Activated CD4-positive, alpha-beta T cell treated with anti-CD3 and anti-CD28 coated beads for 36 hours (primary cell): Measurements from ENCODE around the gene SV2C. TPM values are rescaled to one million over a fixed set of nuclear protein-coding genes. Genes with fewer than 3 reads are reported as not detected.
A peak's percentile ranks its signal among the peaks of the same experiment; 100 is the strongest.
"Not testable (repeated sequence)": the region's sequence is repeated elsewhere in the genome, so short reads cannot be mapped to it uniquely, and the experiment has no call there.

Experiments used
- ATAC-seq: fragments of 200-7000 bp; cut with Tn5 transposase; one replicate; pipeline ENCODE4 v1.10.0; 2021; ENCODE audit warnings: mild to moderate bottlenecking, moderate library complexity
- CTCF ChIA-PET: fragments of 350-600 bp; sonication (Branson Sonifier 250); formaldehyde crosslinking; loops from one replicate; lab custom pipeline; 2021; ENCODE audit warnings: antibody characterized with exemption; lab: Charles Lee
- POLR2A ChIA-PET: fragments of 350-600 bp; sonication (Branson Sonifier 250); formaldehyde crosslinking; loops from one replicate; lab custom pipeline; 2021; ENCODE audit warnings: antibody characterized with exemption, inconsistent platforms; lab: Charles Lee
- DNase-seq: peaks from one replicate; pipeline ENCODE4 v3.0.0-alpha.2; 2020
- H3K27ac Mint-ChIP-seq: one replicate; pipeline ENCODE4 v1.8.0; 2021; ENCODE audit warnings: mixed read lengths
- H3K27me3 Mint-ChIP-seq: one replicate; pipeline ENCODE4 v1.8.0; 2021; ENCODE audit warnings: mixed read lengths
- H3K36me3 Mint-ChIP-seq: one replicate; pipeline ENCODE4 v1.8.0; 2021; ENCODE audit warnings: low read depth, mixed read lengths
- H3K4me1 Mint-ChIP-seq: one replicate; pipeline ENCODE4 v1.8.0; 2021; ENCODE audit warnings: mixed read lengths
- H3K4me3 Mint-ChIP-seq: one replicate; pipeline ENCODE4 v1.8.0; 2021; ENCODE audit warnings: mild to moderate bottlenecking, moderate library complexity, mixed read lengths
- H3K9me3 Mint-ChIP-seq: one replicate; pipeline ENCODE4 v1.8.0; 2021; ENCODE audit warnings: low read depth, mixed read lengths
- intact Hi-C, 2 experiments: fragments of 100-400 bp; cut with DNase I in 1 of 2; cut with micrococcal nuclease in 1 of 2; formaldehyde crosslinking; loops; one replicate each; pipeline versions ENCODE4 v1.14.2 to v1.15.1; 2022 to 2024; cut with DNase I, micrococcal nuclease
- total RNA-seq, 2 experiments: library from RNA; stranded (reverse); gene quantifications; one replicate each; pipeline ENCODE4 v1.2.3, GENCODE V29; 2021

Gene SV2C
- total RNA-seq, 2 experiments from 2014 or later, result 0.02 TPM; not detected in 1

- H3K27me3 Mint-ChIP-seq, result no peaks in the 10 kb centered on the region
- H3K9me3 Mint-ChIP-seq, result peaks cover 7% of the 10 kb centered on the region
- peak overlapping the region; percentile 5 for H3K4me3 Mint-ChIP-seq
- peak; percentile 82 for ATAC-seq
- ChIA-PET CTCF (interaction anchor here (0.6 to 1.7 kb wide), 8 partner anchors 11 to 989 kb away, joined by 3 to 6 read pairs (median 3); partner anchors contain the start of gene HMGCR), POLR2A (no interaction called here)
- peaks cover 53% of the 10 kb centered on the region for H3K4me1 Mint-ChIP-seq
- H3K27ac Mint-ChIP-seq, result peak overlapping the region; percentile 83
- no peaks in the 10 kb centered on the region for H3K36me3 Mint-ChIP-seq
- intact Hi-C loops, result no loop called here
- peak; percentile 32 for DNase-seq
Observed at GRCh38 chr5:76325876-76326491, 242.8 kb downstream of the SV2C start.

DNA sequence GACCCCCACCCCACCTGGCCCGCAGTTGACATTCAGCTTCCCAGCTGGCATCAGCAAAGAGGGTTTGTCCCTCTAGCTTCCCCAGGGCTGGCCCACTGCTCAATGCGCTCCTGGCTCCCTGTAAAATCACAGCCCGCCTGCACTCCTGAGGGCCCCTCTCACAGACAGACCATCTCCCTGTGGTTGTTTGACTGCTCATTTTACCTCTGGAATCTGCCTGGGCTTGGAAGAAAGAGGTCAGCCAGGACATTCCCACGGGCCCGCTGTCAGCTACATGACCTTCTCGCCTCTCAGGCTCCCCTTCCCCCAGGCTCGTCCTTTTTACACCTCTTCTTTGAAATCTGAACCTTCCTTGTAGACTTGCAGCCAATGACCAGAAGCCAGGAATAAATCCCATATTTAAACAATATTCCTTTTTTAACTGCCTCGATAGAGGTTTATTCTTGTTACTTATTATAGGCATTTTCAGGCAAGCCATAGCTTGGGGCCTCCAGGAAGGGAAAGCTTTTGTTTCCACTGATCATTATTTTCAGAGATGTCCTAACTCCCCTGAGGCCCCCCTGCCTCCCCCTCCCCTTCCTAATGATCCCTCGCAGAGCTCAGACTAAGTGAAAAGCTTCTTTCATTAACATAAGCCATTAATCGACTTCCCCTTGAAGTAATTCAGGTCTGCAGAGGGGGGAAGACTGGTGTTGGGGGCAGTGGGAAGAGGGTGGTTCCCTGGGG, 243.6 kb downstream of the SV2C start:
- Mint-ChIP-seq H3K27ac (peak overlapping the region; percentile 83), H3K4me1 (peaks cover 61% of the 10 kb centered on the region), H3K9me3 (peaks cover 7% of the 10 kb centered on the region), H3K27me3 (no peaks in the 10 kb centered on the region), H3K36me3 (no peaks in the 10 kb centered on the region), H3K4me3 (no peak overlapping the region)
- intact Hi-C loops, result no loop called here
- DNase-seq (no peak), ATAC-seq (no peak)
- ChIA-PET CTCF (interaction anchor here (0.6 to 1.7 kb wide), 6 partner anchors 11 to 990 kb away, joined by 3 to 6 read pairs (median 3); partner anchors contain the start of gene HMGCR), POLR2A (interaction anchor here (0.7 kb wide), 1 partner anchor 1140 kb away, joined by 3 read pairs; no protein-coding TSS in a partner anchor)

DNA sequence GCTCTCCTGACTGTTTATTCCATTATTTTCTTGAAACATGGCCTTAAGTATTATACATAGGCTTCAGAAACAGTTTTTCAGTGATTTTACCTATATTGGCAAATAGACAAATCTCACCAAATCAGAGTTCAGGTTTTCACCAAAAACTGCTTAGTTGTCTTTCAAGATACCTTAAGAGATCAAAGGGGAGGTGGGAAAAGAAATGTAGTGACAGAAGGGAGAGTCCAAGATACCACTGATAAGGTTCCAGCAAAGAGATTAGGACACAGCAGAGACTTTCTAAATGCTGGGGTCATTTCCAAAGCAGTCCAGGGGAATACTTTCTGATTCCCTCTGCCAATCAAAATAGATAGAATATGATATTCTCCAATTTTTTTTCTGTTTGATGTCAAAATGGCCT, 246.2 kb downstream of the SV2C start:
- no peaks in the 10 kb centered on the region for H3K36me3 Mint-ChIP-seq
- H3K27me3 Mint-ChIP-seq, result no peaks in the 10 kb centered on the region
- H3K27ac Mint-ChIP-seq, result no peak overlapping the region
- H3K4me3 Mint-ChIP-seq, result no peak overlapping the region
- CTCF ChIA-PET, result interaction anchor here (2.3 kb wide), 1 partner anchor 19 kb away, joined by 6 read pairs; no protein-coding TSS in a partner anchor
- DNase-seq (no peak), ATAC-seq (no peak)
- intact Hi-C loops, result no loop called here
- POLR2A ChIA-PET, result interaction anchor here (0.7 kb wide), 1 partner anchor 238 kb away, joined by 3 read pairs; no protein-coding TSS in a partner anchor
- peaks cover 78% of the 10 kb centered on the region for H3K4me1 Mint-ChIP-seq
- H3K9me3 Mint-ChIP-seq, result no peaks in the 10 kb centered on the region

GRCh38 chr5:76331126-76331525, 247.9 kb downstream of the SV2C start:
- H3K4me3 Mint-ChIP-seq, result no peak overlapping the region

DNA sequence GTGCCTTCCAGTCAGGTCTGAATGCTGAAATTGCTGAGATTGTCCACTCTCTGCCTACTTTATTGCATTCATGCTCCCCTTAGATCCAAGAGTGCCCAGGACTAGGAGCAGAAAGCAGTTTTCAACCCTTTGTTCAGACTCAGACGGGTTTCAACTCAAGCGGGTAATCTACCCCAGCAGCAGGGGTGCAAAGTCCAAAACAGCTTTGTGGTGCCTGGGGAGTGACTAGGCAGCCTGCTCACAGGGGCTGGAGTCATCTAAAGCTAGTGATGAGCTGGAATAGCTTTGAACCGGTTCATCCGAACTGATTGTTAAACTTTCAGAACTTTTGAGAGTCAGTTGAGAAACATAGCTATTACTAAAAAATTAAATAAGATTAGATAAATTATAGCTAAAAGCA, 248.9 kb downstream of the SV2C start:
- Mint-ChIP-seq H3K4me3 (no peak overlapping the region), H3K27ac (no peak overlapping the region), H3K27me3 (no peaks in the 10 kb centered on the region), H3K36me3 (no peaks in the 10 kb centered on the region), H3K9me3 (no peaks in the 10 kb centered on the region), H3K4me1 (peaks cover 54% of the 10 kb centered on the region)
- intact Hi-C loops, result loop anchor here in 1 of 2 experiments (5.0 kb wide), 1 partner anchor 70 kb away; the partner anchor contains the start of gene IQGAP2
- DNase-seq (peak; percentile 32), ATAC-seq (peak; percentile 51)
- ChIA-PET CTCF (interaction anchor here (0.7 to 2.7 kb wide), 6 partner anchors 21 to 215 kb away, joined by 3 to 14 read pairs (median 4); no protein-coding TSS in a partner anchor), POLR2A (interaction anchor here (1.1 kb wide), 1 partner anchor 72 kb away, joined by 4 read pairs; no protein-coding TSS in a partner anchor)

More at GRCh38 chr5:76331126-76331525, 247.9 kb downstream of the SV2C start:
- POLR2A ChIA-PET, result interaction anchor here (0.6 kb wide), 2 partner anchors 342 to 1439 kb away, joined by 3 to 4 read pairs; no protein-coding TSS in a partner anchor
- ATAC-seq, result peak; percentile 69
- CTCF ChIA-PET, result interaction anchor here (1.0 to 2.7 kb wide), 5 partner anchors 21 to 246 kb away, joined by 3 to 14 read pairs (median 6); no protein-coding TSS in a partner anchor
- peak; percentile 52 for DNase-seq
- Mint-ChIP-seq H3K9me3 (no peaks in the 10 kb centered on the region), H3K27ac (peak overlapping the region; percentile 59), H3K36me3 (no peaks in the 10 kb centered on the region), H3K4me1 (peaks cover 64% of the 10 kb centered on the region), H3K27me3 (no peaks in the 10 kb centered on the region)
- intact Hi-C loops, result loop anchor here (2.0 to 5.0 kb wide), 2 partner anchors 71 to 216 kb away; partner anchors contain the start of gene IQGAP2 (in 1 of the 2)

DNA sequence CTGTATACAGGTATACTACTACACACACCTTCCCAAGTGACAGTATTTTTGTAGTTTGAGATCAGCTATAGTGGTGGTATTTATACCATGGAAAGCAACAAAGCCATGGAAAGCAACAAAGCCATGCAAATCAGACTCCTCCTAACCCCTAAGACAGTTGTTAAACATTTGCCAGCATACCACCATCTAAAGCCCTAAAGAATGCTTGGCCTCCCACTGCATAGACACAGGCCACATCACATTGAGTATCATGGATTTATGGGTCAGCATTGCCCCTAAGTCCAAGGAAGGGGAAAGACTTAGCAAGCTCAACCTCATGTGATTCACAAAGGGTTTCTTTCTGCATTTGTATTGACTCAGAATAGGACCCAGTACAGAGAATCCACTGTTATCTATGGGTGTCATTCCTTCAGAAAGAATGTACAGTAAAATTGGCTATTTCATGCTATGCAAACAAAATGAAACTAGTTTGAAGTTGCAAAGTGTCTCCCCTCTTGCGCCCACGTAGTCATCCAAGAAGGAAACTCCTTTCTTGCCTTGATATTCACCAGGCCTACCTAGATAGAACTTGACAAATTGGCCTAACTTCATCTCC, 249.5 kb downstream of the SV2C start:
- DNase-seq (peak; percentile 15), ATAC-seq (peak; percentile 68)
- Mint-ChIP-seq H3K9me3 (no peaks in the 10 kb centered on the region), H3K27ac (no peak overlapping the region), H3K27me3 (no peaks in the 10 kb centered on the region), H3K36me3 (no peaks in the 10 kb centered on the region), H3K4me1 (peaks cover 50% of the 10 kb centered on the region), H3K4me3 (no peak overlapping the region)
- ChIA-PET CTCF (interaction anchor here (0.7 to 2.7 kb wide), 6 partner anchors 21 to 214 kb away, joined by 3 to 14 read pairs (median 4); no protein-coding TSS in a partner anchor), POLR2A (interaction anchor here (1.1 kb wide), 1 partner anchor 71 kb away, joined by 4 read pairs; no protein-coding TSS in a partner anchor)
- intact Hi-C loops, result loop anchor here in 1 of 2 experiments (5.0 kb wide), 1 partner anchor 70 kb away; the partner anchor contains the start of gene IQGAP2

DNA sequence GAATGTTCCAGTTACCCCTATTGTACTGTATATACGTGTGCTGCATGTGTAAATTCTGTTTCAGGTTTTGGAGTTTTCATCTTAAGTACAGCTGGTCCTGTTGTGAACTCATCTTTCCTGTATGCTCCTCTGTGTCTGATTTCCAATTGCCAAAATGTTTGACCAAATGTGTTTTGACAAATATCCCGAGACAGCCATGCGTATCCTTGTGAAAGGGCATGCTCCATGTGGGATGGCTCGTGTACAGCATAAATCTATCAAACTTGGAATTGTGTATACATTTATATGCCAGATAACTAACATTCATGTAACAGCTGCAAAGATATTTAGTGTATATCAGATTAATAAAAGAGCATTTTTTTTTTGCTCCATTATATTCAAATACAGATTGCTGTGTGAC, 250.4 kb downstream of the SV2C start:
- Mint-ChIP-seq H3K27ac (no peak overlapping the region), H3K36me3 (no peaks in the 10 kb centered on the region), H3K4me3 (no peak overlapping the region), H3K4me1 (peaks cover 49% of the 10 kb centered on the region), H3K27me3 (no peaks in the 10 kb centered on the region), H3K9me3 (no peaks in the 10 kb centered on the region)
- no peak for ATAC-seq
- POLR2A ChIA-PET, result no interaction called here
- DNase-seq, result no peak
- intact Hi-C loops, result loop anchor here in 1 of 2 experiments (5.0 kb wide), 1 partner anchor 69 kb away; the partner anchor contains the start of gene IQGAP2
- CTCF ChIA-PET, result no interaction called here

- Mint-ChIP-seq H3K9me3 (no peaks in the 10 kb centered on the region), H3K4me3 (no peak overlapping the region), H3K27me3 (no peaks in the 10 kb centered on the region), H3K4me1 (peaks cover 44% of the 10 kb centered on the region), H3K27ac (no peak overlapping the region), H3K36me3 (no peaks in the 10 kb centered on the region)
- ATAC-seq (no peak), DNase-seq (no peak)
- ChIA-PET CTCF (interaction anchor here (0.5 to 0.7 kb wide), 4 partner anchors 53 to 370 kb away, joined by 3 read pairs; no protein-coding TSS in a partner anchor), POLR2A (no interaction called here)
- intact Hi-C loops, result loop anchor here in 1 of 2 experiments (5.0 kb wide), 1 partner anchor 68 kb away; the partner anchor contains the start of gene IQGAP2
Observed at GRCh38 chr5:76334574-76334973, 251.4 kb downstream of the SV2C start.

- DNase-seq, ATAC-seq, H3K36me3 Mint-ChIP-seq, POLR2A ChIA-PET, H3K4me3 Mint-ChIP-seq, H3K9me3 Mint-ChIP-seq, H3K27ac Mint-ChIP-seq, H3K27me3 Mint-ChIP-seq: not testable (repeated sequence)
- CTCF ChIA-PET, result interaction anchor here (0.6 kb wide), 2 partner anchors 53 to 369 kb away, joined by 3 read pairs; no protein-coding TSS in a partner anchor
- peaks cover 38% of the 10 kb centered on the region for H3K4me1 Mint-ChIP-seq
- intact Hi-C loops, result loop anchor here in 1 of 2 experiments (5.0 kb wide), 2 partner anchors 247 to 307 kb away; no protein-coding TSS in a partner anchor
Observed at GRCh38 chr5:76335451-76335850, 252.3 kb downstream of the SV2C start.

DNA sequence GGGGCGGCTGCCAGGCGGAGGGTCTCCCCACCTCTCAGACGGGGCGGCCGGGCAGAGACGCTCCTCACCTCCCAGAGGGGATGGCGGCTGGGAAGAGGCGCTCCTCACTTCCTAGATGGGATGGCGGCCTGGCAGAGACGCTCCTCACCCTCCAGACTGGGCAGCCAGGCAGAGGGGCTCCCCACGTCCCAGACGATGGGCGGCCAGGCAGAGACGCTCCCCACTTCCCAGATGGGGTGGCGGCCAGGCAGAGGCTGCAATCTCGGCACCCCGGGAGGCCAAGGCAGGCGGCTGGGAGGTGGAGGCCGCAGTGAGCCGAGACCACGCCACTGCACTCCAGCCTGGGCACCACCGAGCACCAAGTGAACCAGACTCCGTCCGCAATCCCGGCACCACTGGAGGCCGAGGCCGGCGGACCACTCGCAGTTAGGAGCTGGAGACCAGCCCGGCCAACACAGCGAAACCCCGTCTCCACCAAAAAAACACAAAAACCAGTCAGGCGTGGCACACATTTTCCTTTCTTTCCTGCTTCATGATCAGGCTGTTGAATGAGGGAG, 253.1 kb downstream of the SV2C start:
- peaks cover 30% of the 10 kb centered on the region for H3K4me1 Mint-ChIP-seq
- DNase-seq, H3K4me3 Mint-ChIP-seq, H3K36me3 Mint-ChIP-seq, H3K9me3 Mint-ChIP-seq, ATAC-seq, POLR2A ChIA-PET, H3K27ac Mint-ChIP-seq, CTCF ChIA-PET, H3K27me3 Mint-ChIP-seq: not testable (repeated sequence)
- intact Hi-C loops, result loop anchor here in 1 of 2 experiments (5.0 kb wide), 2 partner anchors 246 to 306 kb away; no protein-coding TSS in a partner anchor
